NT2/D1 (cell line): ENCODE data around the gene IRF8.

Source experiments
- DNase-seq: peaks from one replicate; pipeline ENCODE4 v3.0.0-alpha.2; 2011; ENCODE audit warnings: low read depth, low spot score
- H3K27me3 ChIP-seq: 2 replicates; pipeline ENCODE4 v1.6.0; 2011; ENCODE audit warnings: mild to moderate bottlenecking; ENCODE audit not compliant: insufficient read length, insufficient read depth
- H3K36me3 ChIP-seq: 2 replicates; pipeline ENCODE4 v1.6.1; 2011; ENCODE audit warnings: mild to moderate bottlenecking, low read length, mixed read lengths; ENCODE audit not compliant: insufficient read depth, insufficient read length
- H3K4me1 ChIP-seq: 2 replicates; pipeline ENCODE4 v1.5.1; 2011; ENCODE audit not compliant: insufficient read depth, insufficient read length
- H3K4me3 ChIP-seq: 2 replicates; pipeline ENCODE4 v1.5.1; 2011; ENCODE audit warnings: low read depth; ENCODE audit not compliant: insufficient read length
- H3K9ac ChIP-seq: 2 replicates; pipeline ENCODE4 v1.6.0; 2011; ENCODE audit warnings: low read depth; ENCODE audit not compliant: insufficient read length
- H3K9me3 ChIP-seq: 2 replicates; pipeline ENCODE4 v1.5.1; 2011; ENCODE audit warnings: mild to moderate bottlenecking, low read length; ENCODE audit not compliant: insufficient read depth
- SUZ12 ChIP-seq: IDR thresholded peaks from 2 replicates; pipeline ENCODE4 v1.6.1; 2011; ENCODE audit not compliant: insufficient read length, insufficient read depth; ENCODE audit errors: extremely low read depth
- YY1 ChIP-seq: IDR thresholded peaks from 2 replicates; pipeline ENCODE4 v1.6.1; 2011; ENCODE audit not compliant: insufficient read length, insufficient read depth
- ZNF274 ChIP-seq: IDR thresholded peaks from 2 replicates; pipeline ENCODE4 v1.6.1; 2011; ENCODE audit warnings: mild to moderate bottlenecking, low read depth, low read length

IRF8 gene

GRCh38 chr16:85959686-85960085 is 60.7 kb downstream of the IRF8 start:
- no peak for TF ChIP-seq ZNF274
- no peak for TF ChIP-seq YY1

GRCh38 chr16:85960486-85961046 is 61.6 kb downstream of the IRF8 start:
- H3K4me1 ChIP-seq = no peaks in the 10 kb centered on the region
- H3K9ac ChIP-seq = no peak overlapping the region
- no peaks in the 10 kb centered on the region for H3K36me3 ChIP-seq
- H3K9me3 ChIP-seq = peaks cover 3% of the 10 kb centered on the region; the same call in 1 of the 2 replicates
- H3K4me3 ChIP-seq = no peak overlapping the region
- H3K27me3 ChIP-seq = no peaks in the 10 kb centered on the region
- DNase-seq = no peak
- TF ChIP-seq SUZ12 (no peak), ZNF274 (no peak), YY1 (no peak)

More at GRCh38 chr16:85959686-85960085, 60.7 kb downstream of the IRF8 start:
- Histone ChIP-seq H3K4me3 (no peak overlapping the region), H3K9me3 (peaks cover 3% of the 10 kb centered on the region; the same call in 1 of the 2 replicates), H3K4me1 (no peaks in the 10 kb centered on the region), H3K27me3 (no peaks in the 10 kb centered on the region), H3K9ac (no peak overlapping the region), H3K36me3 (no peaks in the 10 kb centered on the region)
- DNase-seq = no peak

- H3K4me1 ChIP-seq = no peaks in the 10 kb centered on the region
- no peak for DNase-seq
- peaks cover 3% of the 10 kb centered on the region; the same call in 1 of the 2 replicates for H3K9me3 ChIP-seq
- H3K27me3 ChIP-seq = no peaks in the 10 kb centered on the region
- no peak overlapping the region for H3K9ac ChIP-seq
- TF ChIP-seq YY1 (no peak), SUZ12 (no peak), ZNF274 (no peak)
- no peak overlapping the region for H3K4me3 ChIP-seq
- H3K36me3 ChIP-seq = no peaks in the 10 kb centered on the region
Measured at GRCh38 chr16:85961988-85962915, 63.3 kb downstream of the IRF8 start.

GRCh38 chr16:85963753-85964285 is 64.9 kb downstream of the IRF8 start:
- Histone ChIP-seq H3K4me3 (no peak overlapping the region), H3K9ac (no peak overlapping the region), H3K9me3 (peaks cover 3% of the 10 kb centered on the region; the same call in 1 of the 2 replicates), H3K4me1 (no peaks in the 10 kb centered on the region), H3K27me3 (peaks cover 6% of the 10 kb centered on the region), H3K36me3 (no peaks in the 10 kb centered on the region)
- no peak for DNase-seq
- TF ChIP-seq YY1 (no peak), SUZ12 (no peak), ZNF274 (no peak)

- H3K4me3 ChIP-seq = no peak overlapping the region
- no peak overlapping the region for H3K9ac ChIP-seq
- TF ChIP-seq YY1 (no peak), ZNF274 (no peak), SUZ12 (no peak)
- no peaks in the 10 kb centered on the region for H3K36me3 ChIP-seq
- H3K4me1 ChIP-seq = no peaks in the 10 kb centered on the region
- H3K27me3 ChIP-seq = peaks cover 6% of the 10 kb centered on the region
- H3K9me3 ChIP-seq = peaks cover 3% of the 10 kb centered on the region; the same call in 1 of the 2 replicates
- no peak for DNase-seq
Measured at GRCh38 chr16:85965125-85965524, 66.2 kb downstream of the IRF8 start.

GRCh38 chr16:85967111-85967510 is 68.1 kb downstream of the IRF8 start:
- Histone ChIP-seq H3K4me3 (no peak overlapping the region), H3K27me3 (peaks cover 6% of the 10 kb centered on the region), H3K36me3 (no peaks in the 10 kb centered on the region), H3K9ac (no peak overlapping the region), H3K4me1 (no peaks in the 10 kb centered on the region), H3K9me3 (peaks cover 2% of the 10 kb centered on the region; the same call in 1 of the 2 replicates)
- DNase-seq = no peak
- TF ChIP-seq ZNF274 (no peak), SUZ12 (no peak), YY1 (no peak)
